OCI-LY7 (cell line): ENCODE results near the gene RTN4.
A peak's percentile ranks its signal among the peaks of the same experiment; 100 is the strongest.

Experiments used
- EZH2phosphoT487 ChIP-seq: fragments of 200-600 bp; sonication (generic); IDR thresholded peaks from 2 replicates; pipeline ENCODE4 v1.6.1; 2018; ENCODE audit warnings: low read depth, borderline replicate concordance, mild to moderate bottlenecking, mixed run types, antibody characterized with exemption, low read length, moderate library complexity, mixed read lengths
- TF ChIP-seq, protein P1 (sequence below): fragments of 200-600 bp; sonication (generic); conservative IDR thresholded peaks from 2 replicates; pipeline ENCODE4 v1.5.1; 2014; ENCODE audit warnings: mild to moderate bottlenecking, antibody characterized with exemption, low read length, moderate library complexity, mixed read lengths

DNA sequence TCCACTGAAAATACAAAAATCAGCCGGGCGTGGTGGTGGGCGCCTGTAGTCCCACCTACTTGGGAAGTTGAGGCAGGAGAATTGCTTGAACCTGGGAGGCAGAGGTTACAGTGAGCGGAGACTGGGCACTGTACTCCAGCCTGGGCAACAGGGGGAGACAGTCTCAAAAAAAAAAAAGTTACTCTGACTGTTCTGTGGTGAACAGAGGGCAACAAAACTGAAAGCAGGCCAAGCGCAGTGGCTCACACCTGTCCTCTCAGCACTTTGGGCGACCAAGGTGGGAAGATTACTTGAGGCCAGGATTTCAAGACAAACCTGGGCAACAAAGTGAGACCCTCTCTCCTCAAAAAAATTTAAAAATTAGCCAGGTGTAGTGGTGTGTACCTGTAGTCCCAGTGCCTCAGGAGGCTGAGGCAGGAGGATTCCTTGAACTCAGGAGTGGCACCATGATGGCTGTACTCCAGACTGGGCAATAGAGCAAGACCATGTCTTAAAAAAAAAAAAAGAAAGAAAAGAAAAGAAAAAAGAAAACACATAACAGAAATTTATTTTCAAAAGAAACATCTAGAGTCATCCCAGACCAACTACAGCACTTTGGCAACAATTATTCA is 13.6 kb upstream of the RTN4 start:
- TF ChIP-seq, protein P1, sequence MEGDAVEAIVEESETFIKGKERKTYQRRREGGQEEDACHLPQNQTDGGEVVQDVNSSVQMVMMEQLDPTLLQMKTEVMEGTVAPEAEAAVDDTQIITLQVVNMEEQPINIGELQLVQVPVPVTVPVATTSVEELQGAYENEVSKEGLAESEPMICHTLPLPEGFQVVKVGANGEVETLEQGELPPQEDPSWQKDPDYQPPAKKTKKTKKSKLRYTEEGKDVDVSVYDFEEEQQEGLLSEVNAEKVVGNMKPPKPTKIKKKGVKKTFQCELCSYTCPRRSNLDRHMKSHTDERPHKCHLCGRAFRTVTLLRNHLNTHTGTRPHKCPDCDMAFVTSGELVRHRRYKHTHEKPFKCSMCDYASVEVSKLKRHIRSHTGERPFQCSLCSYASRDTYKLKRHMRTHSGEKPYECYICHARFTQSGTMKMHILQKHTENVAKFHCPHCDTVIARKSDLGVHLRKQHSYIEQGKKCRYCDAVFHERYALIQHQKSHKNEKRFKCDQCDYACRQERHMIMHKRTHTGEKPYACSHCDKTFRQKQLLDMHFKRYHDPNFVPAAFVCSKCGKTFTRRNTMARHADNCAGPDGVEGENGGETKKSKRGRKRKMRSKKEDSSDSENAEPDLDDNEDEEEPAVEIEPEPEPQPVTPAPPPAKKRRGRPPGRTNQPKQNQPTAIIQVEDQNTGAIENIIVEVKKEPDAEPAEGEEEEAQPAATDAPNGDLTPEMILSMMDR, result peak; percentile 44
- no peak for TF ChIP-seq EZH2phosphoT487
